ENCODE results near the gene DNMT3A.

- no peak for TF ChIP-seq CTCF (IDR thresholded peaks at IDR 0.05 in 4 of 5, conservative IDR thresholded peaks at IDR 0.05 in 1 of 5)
- no peak for TF ChIP-seq POLR2A (IDR thresholded peaks at IDR 0.05)
These were observed 147.1 kb downstream of the DNMT3A start for GRCh38 chr2:25194576-25195122.
